ENCODE measurements around the gene SUPT3H. TPM values are rescaled to one million over a fixed set of nuclear protein-coding genes. Genes with fewer than 3 reads are reported as not detected.
"Not testable (repeated sequence)": the region's sequence is repeated elsewhere in the genome, so short reads cannot be mapped to it uniquely, and the experiment has no call there.

SUPT3H gene
- total RNA-seq, 1 donor from 2014 or later: 5.0 TPM

GRCh38 chr6:45326698-45327417 lies 50.9 kb downstream of the SUPT3H start:
- DNase-seq (ENCODE audit: low spot score): no peak

GRCh38 chr6:45323656-45324224 lies 54.0 kb downstream of the SUPT3H start:
- no peak for DNase-seq (ENCODE audit: low spot score)

- no peak for DNase-seq (ENCODE audit: low spot score)
Measured at GRCh38 chr6:45320349-45320748, 57.4 kb downstream of the SUPT3H start.

- no peak for DNase-seq (ENCODE audit: low spot score)
Measured at GRCh38 chr6:45314146-45314545, 63.6 kb downstream of the SUPT3H start.

- DNase-seq (ENCODE audit: low spot score): no peak
Measured at GRCh38 chr6:45310118-45310788, 67.5 kb downstream of the SUPT3H start.

- no peak for DNase-seq (ENCODE audit: low spot score)
Measured at GRCh38 chr6:45305546-45305945, 72.2 kb downstream of the SUPT3H start.

- DNase-seq (ENCODE audit: low spot score): no peak
Measured at GRCh38 chr6:45302832-45303231, 74.9 kb downstream of the SUPT3H start.

GRCh38 chr6:45301348-45302142 lies 76.2 kb downstream of the SUPT3H start:
- DNase-seq (ENCODE audit: low spot score): no peak

GRCh38 chr6:45300736-45301135 lies 77.0 kb downstream of the SUPT3H start:
- no peak for DNase-seq (ENCODE audit: low spot score)

GRCh38 chr6:45299096-45299581 lies 78.6 kb downstream of the SUPT3H start:
- DNase-seq (ENCODE audit: low spot score): no peak

GRCh38 chr6:45297320-45297719 lies 80.4 kb downstream of the SUPT3H start:
- no peak for DNase-seq (ENCODE audit: low spot score)

GRCh38 chr6:45294065-45294701 lies 83.6 kb downstream of the SUPT3H start:
- not testable (repeated sequence) for DNase-seq (ENCODE audit: low spot score)

GRCh38 chr6:45293306-45293705 lies 84.4 kb downstream of the SUPT3H start:
- DNase-seq (ENCODE audit: low spot score): no peak

- DNase-seq (ENCODE audit: low spot score): no peak
Measured at GRCh38 chr6:45289751-45290514, 87.8 kb downstream of the SUPT3H start.

GRCh38 chr6:45286707-45287106 lies 91.0 kb downstream of the SUPT3H start:
- not testable (repeated sequence) for DNase-seq (ENCODE audit: low spot score)

GRCh38 chr6:45278367-45278766 lies 99.4 kb downstream of the SUPT3H start:
- DNase-seq (ENCODE audit: low spot score): no peak

GRCh38 chr6:45277741-45278140 lies 100.0 kb downstream of the SUPT3H start:
- not testable (repeated sequence) for DNase-seq (ENCODE audit: low spot score)

- DNase-seq (ENCODE audit: low spot score): no peak
Measured at GRCh38 chr6:45275358-45275757, 102.4 kb downstream of the SUPT3H start.

GRCh38 chr6:45272626-45273025 lies 105.1 kb downstream of the SUPT3H start:
- no peak for DNase-seq (ENCODE audit: low spot score)

GRCh38 chr6:45265246-45265645 lies 112.5 kb downstream of the SUPT3H start:
- DNase-seq (ENCODE audit: low spot score): no peak
